ENCODE results near the gene PAX3. TPM values are rescaled to one million over a fixed set of nuclear protein-coding genes. Genes with fewer than 3 reads are reported as not detected.

Gene PAX3
- total RNA-seq, 4 donors from 2014 or later: 6.1 to 13.8 (median 10.2) TPM

DNA sequence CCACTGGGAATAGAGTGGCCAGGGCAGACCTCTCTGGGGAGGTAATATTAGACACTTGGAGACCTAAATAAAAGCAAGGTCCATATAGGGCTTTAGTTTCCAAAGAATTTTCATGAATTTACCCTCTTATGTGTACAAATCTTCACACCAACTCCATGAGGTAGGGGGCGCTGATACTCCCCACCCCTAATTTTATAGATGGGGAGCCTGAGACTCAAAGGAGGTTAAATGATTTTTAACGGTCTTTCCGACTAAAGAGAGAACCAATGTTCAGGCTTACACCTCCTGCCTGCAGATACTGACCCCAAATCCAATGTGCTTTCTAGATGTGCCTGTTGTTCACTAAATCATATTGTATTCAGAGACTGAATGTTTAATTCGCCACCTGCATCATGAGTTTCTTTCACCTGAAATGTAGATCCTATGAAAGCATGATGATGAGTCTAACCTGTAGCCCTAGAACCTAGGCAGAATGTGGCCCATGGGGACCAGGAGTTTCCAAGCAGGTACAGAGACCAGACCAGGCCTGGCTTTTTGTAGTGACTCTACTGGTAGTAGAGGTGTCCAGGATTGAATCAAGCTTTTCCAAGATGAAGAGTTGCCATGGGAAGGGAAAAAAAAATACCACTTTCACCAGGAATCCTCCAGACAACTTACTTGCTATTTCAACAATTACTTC lies 16.8 kb upstream of the PAX3 start:
- Histone ChIP-seq H3K36me3 (no peaks in the 10 kb centered on the region), H3K27ac (no peak overlapping the region), H3K4me3 (no peak overlapping the region), H3K4me1 (peaks cover 28% of the 10 kb centered on the region), H3K27me3 (peaks cover 89% of the 10 kb centered on the region), H3K9me3 (no peaks in the 10 kb centered on the region)
- no peak for DNase-seq (ENCODE audit: low spot score in 2 of 2)
- TF ChIP-seq POLR2A (IDR thresholded peaks at IDR 0.05) (no peak), POLR2AphosphoS5 (IDR thresholded peaks at IDR 0.05) (no peak), CTCF (IDR thresholded peaks at IDR 0.05) (no peak), EP300 (IDR thresholded peaks at IDR 0.05) (no peak)
- 64% methylated on average over 4 of the region's 4 CpGs for WGBS

GRCh38 chr2:222313816-222314215 lies 15.0 kb upstream of the PAX3 start:
- Histone ChIP-seq H3K4me1 (peaks cover 14% of the 10 kb centered on the region), H3K4me3 (no peak overlapping the region), H3K27ac (no peak overlapping the region), H3K36me3 (no peaks in the 10 kb centered on the region), H3K27me3 (peaks cover 94% of the 10 kb centered on the region), H3K9me3 (no peaks in the 10 kb centered on the region)
- TF ChIP-seq CTCF (IDR thresholded peaks at IDR 0.05) (no peak), POLR2AphosphoS5 (IDR thresholded peaks at IDR 0.05) (no peak), POLR2A (IDR thresholded peaks at IDR 0.05) (no peak)
- DNase-seq (ENCODE audit: low spot score in 2 of 2): no peak

GRCh38 chr2:222311978-222312738 lies 13.4 kb upstream of the PAX3 start:
- Histone ChIP-seq H3K4me1 (peaks cover 12% of the 10 kb centered on the region), H3K27me3 (peaks cover 100% of the 10 kb centered on the region), H3K4me3 (no peak overlapping the region), H3K36me3 (no peaks in the 10 kb centered on the region), H3K27ac (no peak overlapping the region), H3K9me3 (no peaks in the 10 kb centered on the region)
- no peak for TF ChIP-seq CTCF (IDR thresholded peaks at IDR 0.05)
- TF ChIP-seq POLR2A (IDR thresholded peaks at IDR 0.05): no peak
- no peak for TF ChIP-seq EP300 (IDR thresholded peaks at IDR 0.05)
- no peak for TF ChIP-seq POLR2AphosphoS5 (IDR thresholded peaks at IDR 0.05)
- 10% methylated on average over 32 of the region's 48 CpGs for WGBS
- no peak for DNase-seq (ENCODE audit: low spot score in 2 of 2)

DNA sequence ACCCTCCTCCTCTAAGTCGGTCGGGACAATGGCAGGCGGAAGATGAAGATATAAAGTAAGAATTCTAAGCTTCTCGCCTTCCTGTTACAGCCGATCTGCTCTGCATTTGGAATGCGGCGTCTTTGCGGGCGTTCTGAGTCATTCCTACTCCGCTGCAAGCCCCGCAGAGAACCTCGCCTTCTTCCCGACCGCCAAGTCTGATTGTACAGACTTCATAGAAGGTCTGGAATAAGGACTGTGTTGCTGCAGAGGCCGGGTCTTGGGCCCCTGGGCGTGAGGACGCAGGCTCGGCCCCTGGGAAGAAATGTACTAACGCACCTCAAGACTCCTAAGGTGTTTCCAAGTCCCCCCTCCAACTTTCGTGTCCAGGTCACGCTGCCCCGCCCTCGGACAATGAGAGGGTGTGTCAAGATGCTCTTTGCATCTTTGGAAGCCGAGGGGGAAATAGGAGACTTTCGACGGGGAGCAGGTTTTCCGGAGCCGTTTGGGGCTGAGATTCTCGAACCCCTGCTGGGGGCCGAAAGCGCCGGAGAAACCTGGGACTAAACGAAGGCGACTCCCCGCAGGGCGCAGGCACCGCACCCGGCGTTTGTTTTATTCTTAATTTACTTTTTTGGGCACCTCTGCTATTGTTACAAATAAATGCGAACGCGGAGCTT lies 12.7 kb upstream of the PAX3 start:
- TF ChIP-seq CTCF (IDR thresholded peaks at IDR 0.05) (no peak), POLR2A (IDR thresholded peaks at IDR 0.05) (no peak), POLR2AphosphoS5 (IDR thresholded peaks at IDR 0.05) (no peak), EP300 (IDR thresholded peaks at IDR 0.05) (no peak)
- H3K4me3 ChIP-seq: no peak overlapping the region
- DNase-seq (ENCODE audit: low spot score in 2 of 2): no peak
- H3K27ac ChIP-seq: no peak overlapping the region
- 10% methylated on average over 42 of the region's 42 CpGs for WGBS
- H3K4me1 ChIP-seq: peaks cover 19% of the 10 kb centered on the region
- H3K36me3 ChIP-seq: no peaks in the 10 kb centered on the region
- H3K27me3 ChIP-seq: peaks cover 100% of the 10 kb centered on the region
- no peaks in the 10 kb centered on the region for H3K9me3 ChIP-seq

- Histone ChIP-seq H3K36me3 (no peaks in the 10 kb centered on the region), H3K9me3 (no peaks in the 10 kb centered on the region), H3K4me1 (peaks cover 26% of the 10 kb centered on the region), H3K27me3 (peaks cover 100% of the 10 kb centered on the region), H3K4me3 (no peak overlapping the region), H3K27ac (no peak overlapping the region)
- DNase-seq (ENCODE audit: low spot score in 2 of 2): no peak
- TF ChIP-seq EP300 (IDR thresholded peaks at IDR 0.05) (no peak), POLR2AphosphoS5 (IDR thresholded peaks at IDR 0.05) (no peak), CTCF (IDR thresholded peaks at IDR 0.05) (no peak), POLR2A (IDR thresholded peaks at IDR 0.05) (no peak)
- 26% methylated on average over 11 of the region's 11 CpGs for WGBS
Measured at GRCh38 chr2:222310747-222311318, 12.0 kb upstream of the PAX3 start.

Data from suprapubic skin (tissue), 4 donors.